Sigmoid colon (tissue), 7 donors: ENCODE measurements around the gene ASIC3. TPM values are rescaled to one million over a fixed set of nuclear protein-coding genes. Genes with fewer than 3 reads are reported as not detected.

Experiments used
- DNase-seq: peaks from one replicate; pipeline ENCODE4 v3.0.0-alpha.2; 2019
- H3K27ac ChIP-seq, 4 donors: fragments of 200-600 bp; sonication (generic); one replicate each; pipeline ENCODE4 v1.5.1; 2016 to 2019; ENCODE audit warnings: mild to moderate bottlenecking in 1 of 4
- H3K27me3 ChIP-seq, 3 donors: fragments of 200-600 bp; sonication (generic); one replicate each; pipeline ENCODE4 v1.5.1; 2019; ENCODE audit warnings: mild to moderate bottlenecking in 1 of 3
- H3K36me3 ChIP-seq, 4 donors: fragments of 200-600 bp; sonication (generic); one replicate each; pipeline ENCODE4 v1.5.1; 2016 to 2019
- H3K4me1 ChIP-seq, 4 donors: fragments of 200-600 bp; sonication (generic); one replicate each; pipeline ENCODE4 v1.5.1; 2017 to 2019
- H3K4me3 ChIP-seq, 4 donors: fragments of 200-600 bp; sonication (generic); one replicate each; pipeline ENCODE4 v1.5.1; 2017 to 2019; ENCODE audit warnings: mild to moderate bottlenecking in 2 of 4, moderate library complexity in 1 of 4
- H3K9me3 ChIP-seq, 4 donors: fragments of 200-600 bp in 3 of 4; sonication (generic) in 3 of 4; one replicate each; pipeline versions ENCODE4 v1.5.1 to v1.6.1; 2013 to 2019
- EP300 ChIP-seq, 4 donors: sonication (generic); formaldehyde crosslinking; IDR thresholded peaks; one replicate each; pipeline ENCODE4 v1.6.1; 2017; ENCODE audit warnings: antibody characterized with exemption in 4 of 4
- POLR2A ChIP-seq, 2 donors: fragments of 450-650 bp; IDR thresholded peaks; one replicate each; pipeline ENCODE4 v1.6.1; 2016; ENCODE audit warnings: antibody characterized with exemption in 2 of 2, mild to moderate bottlenecking in 2 of 2, moderate library complexity in 2 of 2
- POLR2AphosphoS5 ChIP-seq, 4 donors: sonication (generic); formaldehyde crosslinking; IDR thresholded peaks; one replicate each; pipeline ENCODE4 v1.6.1; 2017; ENCODE audit warnings: antibody characterized with exemption in 4 of 4
- WGBS, 2 donors: extraction: QIAGEN DNeasy Blood & Tissue Kit; methylation state at CpG; one replicate each; pipeline ENCODE4 v1.1.7; 2013; 5-methylcytosine and 5-hydroxymethylcytosine counted together
- intact Hi-C: fragments of 100-400 bp; cut with DNase I; formaldehyde crosslinking; loops from one replicate; pipeline ENCODE4 v1.15.1; 2023
- polyA plus RNA-seq, 3 donors: library from polyadenylated mRNA; stranded (reverse); fragments of 200-250 nt; gene quantifications; one replicate each; pipeline ENCODE4 v1.2.3, GENCODE V29; 2013
- total RNA-seq, 4 donors: library from RNA; depleted of rRNA; stranded (reverse); fragments of >200 nt; gene quantifications; one replicate each; pipeline ENCODE4 v1.1.0, GENCODE V29; 2016
- TF ChIP-seq, protein P1 (sequence below), 4 experiments: fragments of 450-650 bp in 3 of 4; fragments of 200-600 bp in 1 of 4; IDR thresholded peaks; one replicate each; pipeline ENCODE4 v1.5.1; 2016 to 2019; ENCODE audit warnings: antibody characterized with exemption in 4 of 4, mild to moderate bottlenecking in 3 of 4, moderate library complexity in 2 of 4
- donor health status: healthy with polysubstance abuse.
- donor health status: Bipolar disorder and iron deficiency.
- donor health status: healthy.

The ASIC3 gene
- total and polyA plus RNA-seq, 7 donors, result 0.46 to 8.6 (median 3.1) TPM

DNA sequence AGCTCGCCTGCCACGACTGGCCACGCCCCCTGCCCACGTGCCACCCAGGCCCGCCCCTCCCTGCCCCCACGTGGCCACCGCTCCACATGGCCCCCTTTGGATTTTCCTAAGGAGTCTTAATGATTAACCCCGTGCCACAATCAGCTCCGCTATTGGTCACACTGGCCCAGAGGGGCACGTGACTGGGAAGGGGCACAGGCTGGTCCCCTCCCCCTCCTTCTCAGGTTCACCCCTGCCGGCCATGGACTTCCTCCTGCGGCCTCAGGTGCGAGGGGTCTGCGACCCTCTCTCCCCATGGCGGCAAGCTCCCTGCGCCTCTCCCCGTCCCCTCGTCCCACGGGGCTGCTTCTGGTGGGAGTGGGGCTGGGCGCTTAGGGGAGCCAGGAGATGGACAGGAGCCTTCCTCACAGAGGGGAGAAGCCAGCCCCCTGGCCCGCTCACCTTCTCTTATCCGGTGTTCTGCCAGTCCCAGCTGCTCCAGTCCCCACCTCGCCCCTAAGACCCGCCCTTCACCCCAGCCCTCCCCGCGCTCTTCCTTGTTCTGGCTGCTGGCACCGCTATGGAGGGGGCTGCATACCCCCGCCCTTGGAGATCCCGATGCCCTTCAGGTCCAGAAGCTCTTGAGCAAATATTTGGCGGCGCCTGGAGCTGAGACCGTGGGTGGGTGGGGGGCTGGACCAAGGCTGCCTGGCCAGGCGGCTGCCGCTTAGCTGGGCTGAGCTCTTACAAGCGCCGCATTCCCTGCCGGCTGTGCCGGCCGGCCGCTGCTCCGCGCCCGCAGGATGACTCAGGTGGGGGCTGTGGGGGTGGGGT lies 14.3 kb downstream of the ASIC3 start:
- Histone ChIP-seq H3K36me3 (peaks cover 15 to 42% (median 28%) of the 10 kb centered on the region in 4 donors), H3K27me3 (no peaks in the 10 kb centered on the region), H3K4me1 (peaks cover 0 to 54% (median 47%) of the 10 kb centered on the region in 4 donors), H3K4me3 (peak overlapping the region in 3 of 4 donors; percentile 31 to 68 (median 34)), H3K9me3 (no peaks in the 10 kb centered on the region), H3K27ac (peak overlapping the region; percentile 86 to 96 (median 93))
- intact Hi-C loops, result no loop called here
- WGBS, 2 donors, result 17 to 59% methylated on average over 43 of the region's 43 CpGs
- DNase-seq, result peak; percentile 80
- TF ChIP-seq POLR2A (IDR thresholded peaks at IDR 0.05) (no peak), POLR2AphosphoS5 (IDR thresholded peaks at IDR 0.05) (no peak), EP300 (IDR thresholded peaks at IDR 0.05) (no peak)
- TF ChIP-seq, protein P1, sequence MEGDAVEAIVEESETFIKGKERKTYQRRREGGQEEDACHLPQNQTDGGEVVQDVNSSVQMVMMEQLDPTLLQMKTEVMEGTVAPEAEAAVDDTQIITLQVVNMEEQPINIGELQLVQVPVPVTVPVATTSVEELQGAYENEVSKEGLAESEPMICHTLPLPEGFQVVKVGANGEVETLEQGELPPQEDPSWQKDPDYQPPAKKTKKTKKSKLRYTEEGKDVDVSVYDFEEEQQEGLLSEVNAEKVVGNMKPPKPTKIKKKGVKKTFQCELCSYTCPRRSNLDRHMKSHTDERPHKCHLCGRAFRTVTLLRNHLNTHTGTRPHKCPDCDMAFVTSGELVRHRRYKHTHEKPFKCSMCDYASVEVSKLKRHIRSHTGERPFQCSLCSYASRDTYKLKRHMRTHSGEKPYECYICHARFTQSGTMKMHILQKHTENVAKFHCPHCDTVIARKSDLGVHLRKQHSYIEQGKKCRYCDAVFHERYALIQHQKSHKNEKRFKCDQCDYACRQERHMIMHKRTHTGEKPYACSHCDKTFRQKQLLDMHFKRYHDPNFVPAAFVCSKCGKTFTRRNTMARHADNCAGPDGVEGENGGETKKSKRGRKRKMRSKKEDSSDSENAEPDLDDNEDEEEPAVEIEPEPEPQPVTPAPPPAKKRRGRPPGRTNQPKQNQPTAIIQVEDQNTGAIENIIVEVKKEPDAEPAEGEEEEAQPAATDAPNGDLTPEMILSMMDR (IDR thresholded peaks at IDR 0.05), result no peak

- no peaks in the 10 kb centered on the region for H3K9me3 ChIP-seq
- peak overlapping the region; percentile 86 to 96 (median 93) for H3K27ac ChIP-seq
- intact Hi-C loops, result no loop called here
- peak in 1 of 4 donors; percentile 47 for TF ChIP-seq POLR2AphosphoS5 (IDR thresholded peaks at IDR 0.05)
- no peak for TF ChIP-seq POLR2A (IDR thresholded peaks at IDR 0.05)
- H3K27me3 ChIP-seq, result no peaks in the 10 kb centered on the region
- H3K36me3 ChIP-seq, result peaks cover 15 to 47% (median 34%) of the 10 kb centered on the region in 4 donors
- H3K4me3 ChIP-seq, result peak overlapping the region in 3 of 4 donors; percentile 31 to 68 (median 34)
- H3K4me1 ChIP-seq, result peaks cover 0 to 53% (median 47%) of the 10 kb centered on the region in 4 donors
- WGBS, 2 donors, result 18 to 58% methylated on average over 11 of the region's 11 CpGs
- peak; percentile 91 for DNase-seq
Observed at GRCh38 chr7:151063212-151063561, 14.9 kb downstream of the ASIC3 start.

GRCh38 chr7:151064454-151064853 lies 16.1 kb downstream of the ASIC3 start:
- DNase-seq, result no peak
- intact Hi-C loops, result no loop called here
- no peaks in the 10 kb centered on the region for H3K9me3 ChIP-seq
- no peak overlapping the region for H3K4me3 ChIP-seq
- peaks cover 16 to 60% (median 42%) of the 10 kb centered on the region in 4 donors for H3K36me3 ChIP-seq
- peak overlapping the region in 1 of 4 donors; percentile 1 for H3K27ac ChIP-seq
- H3K4me1 ChIP-seq, result peaks cover 0 to 42% (median 38%) of the 10 kb centered on the region in 4 donors
- H3K27me3 ChIP-seq, result no peaks in the 10 kb centered on the region
- no peak for TF ChIP-seq EP300 (IDR thresholded peaks at IDR 0.05)
- TF ChIP-seq, protein P1 (IDR thresholded peaks at IDR 0.05), result no peak
- no peak for TF ChIP-seq POLR2A (IDR thresholded peaks at IDR 0.05)
- TF ChIP-seq POLR2AphosphoS5 (IDR thresholded peaks at IDR 0.05), result no peak
- WGBS, 2 donors, result 96 to 97% methylated on average over 18 of the region's 18 CpGs

GRCh38 chr7:151064993-151065392 lies 16.7 kb downstream of the ASIC3 start:
- intact Hi-C loops, result no loop called here
- no peaks in the 10 kb centered on the region for H3K9me3 ChIP-seq
- no peak for DNase-seq
- peak overlapping the region in 1 of 4 donors; percentile 1 for H3K27ac ChIP-seq
- H3K27me3 ChIP-seq, result no peaks in the 10 kb centered on the region
- H3K4me1 ChIP-seq, result peaks cover 0 to 40% (median 38%) of the 10 kb centered on the region in 4 donors
- H3K36me3 ChIP-seq, result peaks cover 21 to 65% (median 47%) of the 10 kb centered on the region in 4 donors
- TF ChIP-seq POLR2AphosphoS5 (IDR thresholded peaks at IDR 0.05) (no peak), EP300 (IDR thresholded peaks at IDR 0.05) (no peak)
- WGBS, 2 donors, result 90 to 91% methylated on average over 6 of the region's 6 CpGs
- no peak overlapping the region for H3K4me3 ChIP-seq

DNA sequence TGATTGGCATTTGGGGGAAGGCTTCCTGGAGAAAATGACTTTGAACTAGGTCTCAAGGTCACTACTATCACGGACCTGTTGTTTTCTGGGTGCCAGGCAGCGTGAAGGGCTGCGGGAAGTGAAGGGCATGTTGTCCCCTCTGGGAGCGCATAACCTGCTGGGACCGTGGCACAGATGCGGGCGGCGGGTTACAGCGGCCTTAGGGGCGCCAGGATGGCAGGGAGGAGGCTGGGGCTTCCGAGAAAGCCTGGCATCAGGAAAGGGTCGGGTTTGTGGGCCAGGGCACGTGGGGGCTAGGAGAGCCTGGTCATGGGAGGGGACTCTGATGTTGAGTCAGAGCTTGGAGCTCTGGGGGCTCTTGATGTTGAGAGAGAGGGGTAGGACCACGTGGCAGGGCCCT lies 17.2 kb downstream of the ASIC3 start:
- DNase-seq, result no peak
- H3K27me3 ChIP-seq, result no peaks in the 10 kb centered on the region
- intact Hi-C loops, result no loop called here

More for the DNA sequence above, 17.2 kb downstream of the ASIC3 start:
- no peak overlapping the region for H3K27ac ChIP-seq
- H3K36me3 ChIP-seq, result peaks cover 26 to 71% (median 52%) of the 10 kb centered on the region in 4 donors
- TF ChIP-seq, protein P1 (IDR thresholded peaks at IDR 0.05), result no peak
- TF ChIP-seq EP300 (IDR thresholded peaks at IDR 0.05) (no peak), POLR2A (IDR thresholded peaks at IDR 0.05) (no peak), POLR2AphosphoS5 (IDR thresholded peaks at IDR 0.05) (no peak)
- WGBS, 2 donors, result 87 to 88% methylated on average over 14 of the region's 14 CpGs
- H3K9me3 ChIP-seq, result no peaks in the 10 kb centered on the region
- H3K4me1 ChIP-seq, result peaks cover 0 to 35% (median 34%) of the 10 kb centered on the region in 4 donors
- no peak overlapping the region for H3K4me3 ChIP-seq
